A673 (cell line): ENCODE results near the gene DCLK1. TPM values are rescaled to one million over a fixed set of nuclear protein-coding genes. Genes with fewer than 3 reads are reported as not detected.

Source experiments
- BruUV-seq: library from RNA; stranded (reverse); fragments of 400-500 nt; replicated peaks from 2 replicates; lab custom pipeline; 2021; lab: Mats Ljungman, UMichigan
- CTCF ChIA-PET: fragments of 300-600 bp; sonication (Branson Sonifier 250); formaldehyde crosslinking; loops from one replicate; lab custom pipeline; 2022; ENCODE audit warnings: antibody characterized with exemption; lab: Charles Lee
- POLR2A ChIA-PET: fragments of 300-600 bp; sonication (Branson Sonifier 250); formaldehyde crosslinking; loops from one replicate; lab custom pipeline; 2022; ENCODE audit warnings: antibody characterized with exemption; ENCODE audit not compliant: low non-redundant PET; lab: Charles Lee
- DNase-seq: peaks from one replicate; pipeline ENCODE4 v3.0.0-alpha.2; 2015; ENCODE audit warnings: low spot score
- H3K27ac ChIP-seq: fragments of 200-600 bp; sonication (generic); 2 replicates; pipeline ENCODE4 v1.5.1; 2016; ENCODE audit warnings: mixed run types, low read depth, mild to moderate bottlenecking, mixed read lengths, antibody characterized with exemption, low read length; ENCODE audit not compliant: poor library complexity, severe bottlenecking
- H3K27me3 ChIP-seq: fragments of 200-600 bp; sonication (generic); replicated peaks from 2 replicates; pipeline ENCODE4 v1.6.1; 2017; ENCODE audit warnings: mixed run types, low read depth, mild to moderate bottlenecking, mixed read lengths, antibody characterized with exemption, low read length; ENCODE audit not compliant: insufficient read depth, poor library complexity
- H3K36me3 ChIP-seq: fragments of 200-600 bp; sonication (generic); 2 replicates; pipeline ENCODE4 v1.6.1; 2016; ENCODE audit warnings: mixed run types, mild to moderate bottlenecking, mixed read lengths, antibody characterized with exemption, low read length; ENCODE audit not compliant: insufficient read depth, poor library complexity, severe bottlenecking
- H3K4me1 ChIP-seq: fragments of 200-600 bp; sonication (generic); 2 replicates; pipeline ENCODE4 v1.6.1; 2017; ENCODE audit warnings: mixed run types, mild to moderate bottlenecking, mixed read lengths, antibody characterized with exemption, low read length; ENCODE audit not compliant: insufficient read depth, poor library complexity, severe bottlenecking
- H3K4me3 ChIP-seq: fragments of 200-600 bp; sonication (generic); 2 replicates; pipeline ENCODE4 v1.5.1; 2016; ENCODE audit warnings: low read depth, mixed run types, mild to moderate bottlenecking, mixed read lengths, low read length; ENCODE audit not compliant: poor library complexity, severe bottlenecking
- H3K9me3 ChIP-seq: fragments of 200-600 bp; sonication (generic); 2 replicates; pipeline ENCODE4 v1.6.1; 2016; ENCODE audit warnings: mixed run types, low read depth, mild to moderate bottlenecking, mixed read lengths, antibody characterized with exemption, low read length; ENCODE audit not compliant: poor library complexity, severe bottlenecking
- CTCF ChIP-seq: fragments of 300-800, 200-600 bp; sonication (generic); conservative IDR thresholded peaks from 2 replicates; pipeline ENCODE4 v1.5.1; 2017; ENCODE audit warnings: low read depth, mild to moderate bottlenecking, antibody characterized with exemption, low read length, moderate library complexity, mixed read lengths
- EZH2 ChIP-seq: fragments of 200-600 bp; sonication (generic); IDR thresholded peaks from 2 replicates; pipeline ENCODE4 v1.6.1; 2017; ENCODE audit warnings: borderline replicate concordance, low read depth, mild to moderate bottlenecking, mixed read lengths, antibody characterized with exemption, low read length; ENCODE audit not compliant: poor library complexity, severe bottlenecking
- intact Hi-C: fragments of 100-400 bp; cut with micrococcal nuclease; formaldehyde crosslinking; loops from one replicate; pipeline ENCODE4 v1.10.0; 2022; ENCODE audit not compliant: unreplicated experiment
- total RNA-seq: library from RNA; stranded (reverse); gene quantifications from 2 replicates; pipeline ENCODE4 v1.2.3, GENCODE V29; 2021

Gene DCLK1
- total RNA-seq, 1 experiment from 2014 or later, result 11.2 TPM

DNA sequence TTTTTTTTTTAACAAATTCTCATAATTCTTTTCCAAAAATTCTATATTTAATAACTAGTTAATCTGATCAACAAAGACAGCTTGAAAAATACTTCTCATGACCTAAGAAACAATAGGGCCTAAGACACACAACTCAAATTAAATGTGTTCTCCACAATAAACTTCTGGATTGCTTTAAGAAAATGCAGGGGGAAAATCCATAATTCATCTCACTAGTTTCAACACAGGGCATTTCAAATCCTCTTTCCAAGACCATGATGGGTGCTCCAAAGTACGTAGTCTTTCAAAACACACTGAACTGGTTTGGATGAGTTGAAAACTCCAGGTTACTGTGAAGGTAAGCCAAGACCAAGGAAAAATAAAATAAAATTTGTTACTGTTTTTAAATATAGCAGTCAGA is 62.6 kb downstream of the DCLK1 start:
- ChIA-PET POLR2A (no interaction called here), CTCF (no interaction called here)
- no peaks in the 10 kb centered on the region for H3K27me3 ChIP-seq
- H3K4me1 ChIP-seq, result peaks cover 31% of the 10 kb centered on the region
- BruUV-seq, result no TSS peak
- H3K9me3 ChIP-seq, result no peaks in the 10 kb centered on the region
- TF ChIP-seq CTCF (no peak), EZH2 (no peak)
- intact Hi-C loops, result no loop called here
- peak; percentile 12 for DNase-seq
- no peaks in the 10 kb centered on the region for H3K36me3 ChIP-seq
- no peak overlapping the region for H3K4me3 ChIP-seq
- peak overlapping the region; percentile 68 for H3K27ac ChIP-seq

DNA sequence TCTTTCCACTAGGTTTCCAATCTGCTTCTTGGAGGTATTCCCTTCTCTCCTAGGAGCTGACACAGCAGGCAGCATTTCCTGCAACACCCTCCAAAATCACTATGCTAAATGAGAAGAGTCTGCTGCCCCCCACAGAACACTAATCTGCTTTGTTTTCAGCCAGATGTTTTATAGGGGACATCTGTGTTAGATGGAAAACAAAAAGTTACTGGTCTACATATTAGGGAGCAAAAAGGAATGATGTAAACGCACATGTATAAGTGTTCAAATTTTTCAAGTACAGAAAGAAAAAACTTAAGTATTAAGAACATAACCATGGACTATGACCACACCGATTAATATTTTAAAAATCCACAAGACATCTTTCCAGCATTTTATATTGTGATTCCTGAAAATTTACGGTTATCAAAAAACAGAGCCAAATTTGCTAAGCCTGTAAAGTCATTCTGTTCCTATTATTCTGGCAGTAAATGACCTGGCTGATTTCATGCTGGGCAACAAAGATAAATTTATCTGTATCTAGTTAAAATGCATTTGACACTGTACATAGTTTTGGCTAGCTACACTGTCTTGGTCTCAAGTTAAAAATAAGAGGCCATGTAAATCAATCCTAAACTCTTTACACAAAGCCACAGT is 63.3 kb downstream of the DCLK1 start:
- BruUV-seq, result no TSS peak
- DNase-seq, result peak; percentile 80
- H3K9me3 ChIP-seq, result no peaks in the 10 kb centered on the region
- H3K27ac ChIP-seq, result peak overlapping the region; percentile 68
- intact Hi-C loops, result no loop called here
- CTCF ChIA-PET, result no interaction called here
- H3K36me3 ChIP-seq, result no peaks in the 10 kb centered on the region
- H3K4me3 ChIP-seq, result no peak overlapping the region
- H3K4me1 ChIP-seq, result peaks cover 33% of the 10 kb centered on the region
- TF ChIP-seq EZH2, result no peak
- POLR2A ChIA-PET, result no interaction called here
- no peaks in the 10 kb centered on the region for H3K27me3 ChIP-seq

GRCh38 chr13:36062249-36062648 is 68.9 kb downstream of the DCLK1 start:
- Histone ChIP-seq H3K4me3 (no peak overlapping the region), H3K4me1 (peaks cover 12% of the 10 kb centered on the region), H3K9me3 (no peaks in the 10 kb centered on the region), H3K36me3 (no peaks in the 10 kb centered on the region), H3K27me3 (no peaks in the 10 kb centered on the region), H3K27ac (no peak overlapping the region)
- BruUV-seq, result no TSS peak
- no peak for DNase-seq
- POLR2A ChIA-PET, result no interaction called here
- CTCF ChIA-PET, result no interaction called here
- TF ChIP-seq CTCF, result no peak
- intact Hi-C loops, result no loop called here

- intact Hi-C loops, result no loop called here
- peaks cover 12% of the 10 kb centered on the region for H3K4me1 ChIP-seq
- TF ChIP-seq EZH2 (no peak), CTCF (no peak)
- H3K27ac ChIP-seq, result no peak overlapping the region
- H3K36me3 ChIP-seq, result no peaks in the 10 kb centered on the region
- BruUV-seq, result no TSS peak
- POLR2A ChIA-PET, result no interaction called here
- CTCF ChIA-PET, result no interaction called here
- H3K9me3 ChIP-seq, result no peaks in the 10 kb centered on the region
- no peak for DNase-seq
- no peak overlapping the region for H3K4me3 ChIP-seq
- H3K27me3 ChIP-seq, result no peaks in the 10 kb centered on the region
Observed at GRCh38 chr13:36061621-36062020, 69.6 kb downstream of the DCLK1 start.
